Aorta (tissue), 5 donors: ENCODE results near the gene FRMD4A. TPM values are rescaled to one million over a fixed set of nuclear protein-coding genes. Genes with fewer than 3 reads are reported as not detected.

Experiments used
- ATAC-seq: fragments of 200-7000 bp; cut with Tn5 transposase; one replicate; pipeline ENCODE4 v1.9.1; 2022; ENCODE audit warnings: moderate library complexity; ENCODE audit not compliant: low FRiP score
- DNase-seq, 2 donors: peaks; one replicate each; pipeline ENCODE4 v3.0.0-alpha.2; 2020
- H3K27ac ChIP-seq, 2 donors: one replicate each; pipeline ENCODE4 v1.5.1; 2013; ENCODE audit warnings: low read length in 2 of 2, mild to moderate bottlenecking in 2 of 2, moderate library complexity in 2 of 2, control low read depth in 1 of 2, inconsistent platforms in 1 of 2, low read depth in 1 of 2
- H3K27me3 ChIP-seq, 2 donors: one replicate each; pipeline ENCODE4 v1.6.1; 2013; ENCODE audit warnings: control low read depth in 1 of 2, low read length in 1 of 2, mild to moderate bottlenecking in 1 of 2, moderate library complexity in 1 of 2; ENCODE audit not compliant: insufficient read depth in 2 of 2, control insufficient read depth in 1 of 2
- H3K36me3 ChIP-seq, 2 donors: one replicate each; pipeline ENCODE4 v1.6.1; 2013; ENCODE audit warnings: control low read depth in 1 of 2, low read length in 1 of 2, mild to moderate bottlenecking in 1 of 2; ENCODE audit not compliant: insufficient read depth in 2 of 2, control insufficient read depth in 1 of 2
- H3K4me1 ChIP-seq, 2 donors: one replicate each; pipeline ENCODE4 v1.6.1; 2013; ENCODE audit warnings: low read length in 2 of 2, control low read depth in 1 of 2, mild to moderate bottlenecking in 1 of 2, moderate library complexity in 1 of 2; ENCODE audit not compliant: insufficient read depth in 2 of 2, control insufficient read depth in 1 of 2
- H3K4me3 ChIP-seq, 2 donors: one replicate each; pipeline ENCODE4 v1.5.1; 2013; ENCODE audit warnings: low read length in 2 of 2, control low read depth in 1 of 2, mild to moderate bottlenecking in 1 of 2
- H3K9me3 ChIP-seq: one replicate; pipeline ENCODE4 v1.6.1; 2013; ENCODE audit warnings: mild to moderate bottlenecking, low read length; ENCODE audit not compliant: control insufficient read depth
- WGBS, 2 donors: extraction: QIAGEN DNeasy Blood & Tissue Kit; methylation state at CpG; one replicate each; pipeline ENCODE4 v1.1.7; 2013; 5-methylcytosine and 5-hydroxymethylcytosine counted together
- intact Hi-C, 2 donors: fragments of 100-400 bp; cut with DNase I; formaldehyde crosslinking; loops; one replicate each; pipeline versions ENCODE4 v1.14.2 to v1.15.0; 2022
- polyA plus RNA-seq, 2 donors: library from polyadenylated mRNA; stranded (reverse); fragments of 200-250 nt; gene quantifications; one replicate each; pipeline ENCODE4 v1.2.3, GENCODE V29; 2013
- total RNA-seq, 2 donors: library from RNA; stranded (reverse); fragmentation: NEBNext Ultra II Directional; extraction: Animal tissue kit (Norgen Biotek cat#: 25700); gene quantifications; one replicate each; pipeline ENCODE4 v1.2.1, GENCODE V29; 2021
- donor health status: healthy with polysubstance abuse.
- donor health status: Bipolar disorder and iron deficiency.
- donor health status: DM: no; HTN: no; CAD: no.
- donor health status: DM: no; HTN: no; CAD: no.
- donor health status: DM: yes; HTN: yes; CAD: no.

FRMD4A gene
- total and polyA plus RNA-seq, 4 donors: 11.4 to 65.6 (median 39.7) TPM

DNA sequence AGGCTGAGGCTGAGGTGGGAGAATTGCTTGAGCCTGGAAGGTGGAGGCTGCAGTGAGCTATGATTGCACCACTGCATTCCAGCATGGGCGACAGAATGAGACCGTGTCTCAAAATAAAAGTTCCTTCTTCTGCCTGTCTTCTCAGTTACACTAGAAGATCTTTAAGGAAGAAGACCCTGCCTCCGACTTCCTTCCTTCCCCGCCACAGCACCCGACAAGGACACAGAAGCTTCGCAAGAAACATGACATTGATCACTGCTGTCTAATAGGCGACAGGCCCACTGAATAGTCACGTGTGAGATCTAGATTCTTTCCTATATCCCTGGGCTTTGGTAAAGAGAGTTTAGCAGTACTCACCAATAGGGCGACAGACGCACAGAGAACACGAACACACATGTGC lies 625.8 kb downstream of the FRMD4A start:
- H3K9me3 ChIP-seq: no peaks in the 10 kb centered on the region
- intact Hi-C loops: no loop called here
- no peak overlapping the region for H3K27ac ChIP-seq
- ATAC-seq: no peak
- H3K4me1 ChIP-seq: no peaks in the 10 kb centered on the region
- peaks cover 0 to 4% of the 10 kb centered on the region in 2 donors for H3K36me3 ChIP-seq
- H3K4me3 ChIP-seq: no peak overlapping the region
- no peaks in the 10 kb centered on the region for H3K27me3 ChIP-seq
- no peak for DNase-seq
- 73 to 75% methylated on average over 11 of the region's 11 CpGs for WGBS, 2 donors

DNA sequence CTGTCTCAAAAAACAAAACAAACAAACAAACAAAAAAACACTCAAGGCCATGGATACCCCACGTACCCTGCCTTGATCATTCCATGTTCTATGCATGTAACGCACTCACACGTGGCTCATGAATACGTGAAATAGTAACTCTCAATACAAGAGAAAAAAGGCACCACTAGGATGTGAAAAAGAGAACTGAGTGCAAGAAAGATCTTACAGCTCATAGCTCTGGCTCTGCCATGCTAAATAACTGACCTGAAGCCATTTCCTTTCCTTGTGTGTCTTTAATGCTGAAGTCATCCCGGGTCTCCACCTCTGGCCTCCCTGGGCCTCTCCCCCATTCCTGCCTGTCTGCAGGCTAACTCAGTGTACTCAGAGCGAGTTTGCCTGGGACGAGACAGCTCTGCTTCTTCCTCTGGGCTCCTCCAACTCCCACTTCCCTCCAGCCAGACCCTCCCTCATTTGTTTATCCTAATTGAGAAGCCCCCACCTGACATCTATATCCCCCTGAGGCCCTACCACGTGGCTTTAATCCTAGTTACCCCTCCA lies 626.7 kb downstream of the FRMD4A start:
- no peak for DNase-seq
- H3K9me3 ChIP-seq: no peaks in the 10 kb centered on the region
- ATAC-seq: no peak
- intact Hi-C loops: no loop called here
- no peaks in the 10 kb centered on the region for H3K4me1 ChIP-seq
- no peak overlapping the region for H3K4me3 ChIP-seq
- no peaks in the 10 kb centered on the region for H3K27me3 ChIP-seq
- no peak overlapping the region for H3K27ac ChIP-seq
- WGBS, 2 donors: 81 to 82% methylated on average over 8 of the region's 8 CpGs
- H3K36me3 ChIP-seq: peaks cover 0 to 4% of the 10 kb centered on the region in 2 donors

DNA sequence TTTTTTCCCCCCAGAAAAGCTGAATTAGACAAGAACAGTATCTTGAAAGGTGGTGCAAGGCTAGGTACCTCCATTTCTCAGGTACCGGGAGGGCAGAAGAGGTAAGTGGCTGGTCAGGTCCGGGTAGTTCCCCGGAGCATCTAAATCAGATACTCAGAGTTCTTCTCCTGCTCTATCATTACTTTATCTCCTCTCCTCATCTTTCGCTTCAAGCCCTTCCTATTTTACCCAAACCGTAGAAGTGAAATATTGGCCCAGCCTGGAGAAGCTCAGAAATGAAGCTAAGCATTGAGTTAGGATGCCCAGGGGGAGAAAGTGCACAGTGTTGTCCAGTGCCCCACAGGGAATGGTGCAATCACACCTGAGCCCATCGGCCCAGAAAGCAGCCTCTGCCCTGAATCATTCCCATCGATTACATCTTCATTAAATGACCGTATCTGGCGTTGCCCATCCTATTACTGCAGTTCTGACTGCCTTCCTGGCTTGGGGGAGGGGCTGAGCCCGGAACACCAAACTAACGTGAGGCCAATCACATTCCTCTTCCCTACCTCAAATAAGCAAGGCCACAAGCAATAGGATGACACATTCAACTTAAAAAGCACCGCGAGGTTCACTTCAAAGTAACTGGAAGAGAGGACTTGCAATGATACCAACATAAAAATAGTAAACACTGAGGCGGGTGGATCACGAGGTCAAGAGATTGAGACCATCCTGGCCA lies 627.5 kb downstream of the FRMD4A start:
- Histone ChIP-seq H3K27me3 (no peaks in the 10 kb centered on the region), H3K4me1 (no peaks in the 10 kb centered on the region), H3K36me3 (peaks cover 0 to 4% of the 10 kb centered on the region in 2 donors), H3K4me3 (no peak overlapping the region), H3K9me3 (no peaks in the 10 kb centered on the region), H3K27ac (no peak overlapping the region)
- DNase-seq (no peak), ATAC-seq (no peak)
- intact Hi-C loops: no loop called here
- 79 to 83% methylated on average over 15 of the region's 15 CpGs for WGBS, 2 donors

GRCh38 chr10:13701157-13701919 lies 629.4 kb downstream of the FRMD4A start:
- Histone ChIP-seq H3K4me3 (no peak overlapping the region), H3K4me1 (no peaks in the 10 kb centered on the region), H3K27ac (no peak overlapping the region), H3K9me3 (no peaks in the 10 kb centered on the region), H3K36me3 (peaks cover 0 to 4% of the 10 kb centered on the region in 2 donors), H3K27me3 (no peaks in the 10 kb centered on the region)
- DNase-seq: no peak
- intact Hi-C loops: no loop called here
- WGBS, 2 donors: 81 to 83% methylated on average over 17 of the region's 17 CpGs
- no peak for ATAC-seq

- no peak overlapping the region for H3K4me3 ChIP-seq
- no peaks in the 10 kb centered on the region for H3K4me1 ChIP-seq
- no peak for DNase-seq
- intact Hi-C loops: no loop called here
- H3K36me3 ChIP-seq: peaks cover 0 to 5% of the 10 kb centered on the region in 2 donors
- H3K9me3 ChIP-seq: no peaks in the 10 kb centered on the region
- no peak for ATAC-seq
- no peaks in the 10 kb centered on the region for H3K27me3 ChIP-seq
- 65 to 67% methylated on average over 10 of the region's 10 CpGs for WGBS, 2 donors
- no peak overlapping the region for H3K27ac ChIP-seq
These were observed 630.1 kb downstream of the FRMD4A start for GRCh38 chr10:13700473-13701144.

DNA sequence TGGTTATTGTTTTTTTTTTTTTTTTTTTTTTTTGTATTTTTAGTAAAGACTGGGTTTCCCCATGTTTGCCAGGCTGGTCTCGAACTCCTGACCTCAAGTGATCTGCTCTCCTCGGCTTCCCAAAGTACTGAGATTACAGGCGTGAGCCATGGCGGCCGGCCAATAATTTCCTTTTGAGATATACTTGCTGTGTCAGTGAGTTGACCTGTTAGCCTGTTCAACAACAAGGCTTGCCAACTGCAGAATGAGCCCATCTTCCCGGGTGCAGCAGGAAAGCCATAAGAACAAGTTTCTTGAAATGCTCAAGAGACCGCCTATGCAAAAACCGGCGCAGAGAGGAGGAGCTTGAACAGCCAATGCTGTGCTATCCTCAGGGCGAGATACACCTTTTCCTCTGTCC lies 631.5 kb downstream of the FRMD4A start:
- Histone ChIP-seq H3K27me3 (no peaks in the 10 kb centered on the region), H3K4me3 (no peak overlapping the region), H3K27ac (no peak overlapping the region), H3K4me1 (no peaks in the 10 kb centered on the region), H3K36me3 (peaks cover 0 to 6% of the 10 kb centered on the region in 2 donors), H3K9me3 (no peaks in the 10 kb centered on the region)
- intact Hi-C loops: no loop called here
- WGBS, 2 donors: 53 to 55% methylated on average over 10 of the region's 10 CpGs
- ATAC-seq (no peak), DNase-seq (no peak)

GRCh38 chr10:13698217-13698616 lies 632.5 kb downstream of the FRMD4A start:
- DNase-seq: no peak
- H3K27ac ChIP-seq: no peak overlapping the region
- intact Hi-C loops: no loop called here
- H3K27me3 ChIP-seq: no peaks in the 10 kb centered on the region
- no peaks in the 10 kb centered on the region for H3K4me1 ChIP-seq
- peak; percentile 23 for ATAC-seq
- peaks cover 0 to 8% of the 10 kb centered on the region in 2 donors for H3K36me3 ChIP-seq
- WGBS, 2 donors: 37 to 60% methylated on average over 6 of the region's 6 CpGs
- no peaks in the 10 kb centered on the region for H3K9me3 ChIP-seq
- no peak overlapping the region for H3K4me3 ChIP-seq

GRCh38 chr10:13696071-13696470 lies 634.7 kb downstream of the FRMD4A start:
- no peaks in the 10 kb centered on the region for H3K9me3 ChIP-seq
- ATAC-seq: no peak
- no peak overlapping the region for H3K27ac ChIP-seq
- no peaks in the 10 kb centered on the region for H3K27me3 ChIP-seq
- H3K36me3 ChIP-seq: peaks cover 0 to 10% of the 10 kb centered on the region in 2 donors
- no peaks in the 10 kb centered on the region for H3K4me1 ChIP-seq
- 86 to 87% methylated on average over 9 of the region's 9 CpGs for WGBS, 2 donors
- H3K4me3 ChIP-seq: no peak overlapping the region
- intact Hi-C loops: no loop called here
- no peak for DNase-seq
